ENCODE measurements around the gene TBC1D22A.
"Not testable (repeated sequence)": the region's sequence is repeated elsewhere in the genome, so short reads cannot be mapped to it uniquely, and the experiment has no call there.

The TBC1D22A gene

GRCh38 chr22:47129902-47130635 lies 367.6 kb downstream of the TBC1D22A start:
- ATAC-seq: peak; percentile 38 to 45

- no peak for ATAC-seq
These were observed 368.6 kb downstream of the TBC1D22A start for GRCh38 chr22:47130883-47131631.

GRCh38 chr22:47131632-47132427 lies 369.4 kb downstream of the TBC1D22A start:
- ATAC-seq: no peak

GRCh38 chr22:47132428-47132825 lies 370.0 kb downstream of the TBC1D22A start:
- no peak for ATAC-seq

GRCh38 chr22:47133061-47133969 lies 370.9 kb downstream of the TBC1D22A start:
- no peak for ATAC-seq

DNA sequence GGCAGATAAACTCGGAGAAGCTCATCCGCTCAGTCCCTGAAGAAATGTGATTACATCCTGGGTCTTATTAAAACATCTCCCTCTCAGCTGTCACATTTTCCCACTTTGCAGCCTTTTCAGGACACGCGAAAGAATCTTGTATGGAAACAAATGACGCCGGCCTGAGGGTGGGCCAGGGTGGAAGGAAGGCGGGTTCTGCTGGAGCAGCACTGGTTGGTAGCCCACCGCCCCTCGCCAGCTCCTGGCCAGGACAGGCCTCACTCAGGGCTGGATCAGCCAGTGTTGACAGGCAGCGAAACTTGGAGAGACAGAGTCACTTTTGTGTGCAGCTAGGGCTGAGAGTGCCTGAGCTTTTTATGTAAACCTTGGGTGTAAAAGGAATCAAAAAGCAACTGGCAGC lies 371.8 kb downstream of the TBC1D22A start:
- no peak for ATAC-seq

DNA sequence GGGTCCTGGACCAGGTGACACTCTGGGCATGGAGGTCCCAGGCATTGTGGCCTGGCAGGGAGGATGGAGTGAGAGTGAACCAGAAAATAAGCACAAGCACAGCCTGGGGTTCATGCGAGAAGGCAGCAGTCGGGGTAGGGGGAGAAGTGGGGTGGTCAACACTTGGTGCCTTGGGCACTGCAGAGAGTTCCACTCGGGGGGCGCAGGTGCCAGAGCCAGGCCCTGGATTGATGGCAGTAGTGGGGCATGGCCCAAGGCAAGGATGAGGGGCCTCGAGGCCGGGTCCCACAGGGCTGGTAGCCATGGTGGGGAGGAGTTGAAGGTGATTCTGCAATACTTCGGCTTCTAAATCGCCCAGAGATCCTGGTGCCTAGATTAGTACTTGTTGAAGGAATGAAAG lies 372.9 kb downstream of the TBC1D22A start:
- ATAC-seq: no peak

GRCh38 chr22:47136050-47136449 lies 373.6 kb downstream of the TBC1D22A start:
- no peak for ATAC-seq

DNA sequence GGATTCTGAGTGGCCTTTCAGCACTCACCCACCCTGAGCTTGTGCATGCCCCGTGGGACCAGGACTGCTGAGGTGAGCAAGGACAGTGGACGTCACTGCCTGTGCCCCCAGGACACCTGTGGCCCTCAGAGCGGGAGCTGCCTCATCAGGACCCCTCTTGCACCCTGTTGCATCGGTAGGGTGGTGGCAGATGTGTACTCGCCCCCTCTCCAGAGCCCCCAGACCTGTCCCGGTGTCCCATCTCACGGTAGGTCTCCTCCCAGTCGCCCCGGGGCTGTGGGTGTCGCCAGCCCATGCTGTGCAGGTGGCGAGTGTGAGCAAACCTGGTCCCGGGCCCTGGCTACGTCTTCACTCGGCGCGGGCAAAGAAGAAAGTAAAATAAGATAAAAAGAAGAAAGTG lies 374.2 kb downstream of the TBC1D22A start:
- ATAC-seq: no peak

- no peak for ATAC-seq
These were observed 376.8 kb downstream of the TBC1D22A start for GRCh38 chr22:47139013-47139789.

DNA sequence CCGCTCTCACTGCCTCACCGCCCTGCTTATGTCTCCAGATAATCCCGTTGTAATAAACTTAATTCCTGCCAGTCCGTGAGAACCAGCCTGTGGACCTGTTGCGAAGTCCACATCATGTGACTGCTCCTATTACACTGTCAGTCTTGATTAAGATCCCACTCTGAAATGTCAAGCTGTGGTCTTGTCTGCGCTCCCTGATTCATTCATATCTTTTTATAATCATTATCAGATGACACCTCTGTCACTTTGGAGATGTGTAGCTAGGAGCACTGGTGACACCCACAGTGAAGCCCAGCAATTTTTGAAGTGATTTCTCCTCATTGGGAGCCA lies 377.3 kb downstream of the TBC1D22A start:
- ATAC-seq: no peak

DNA sequence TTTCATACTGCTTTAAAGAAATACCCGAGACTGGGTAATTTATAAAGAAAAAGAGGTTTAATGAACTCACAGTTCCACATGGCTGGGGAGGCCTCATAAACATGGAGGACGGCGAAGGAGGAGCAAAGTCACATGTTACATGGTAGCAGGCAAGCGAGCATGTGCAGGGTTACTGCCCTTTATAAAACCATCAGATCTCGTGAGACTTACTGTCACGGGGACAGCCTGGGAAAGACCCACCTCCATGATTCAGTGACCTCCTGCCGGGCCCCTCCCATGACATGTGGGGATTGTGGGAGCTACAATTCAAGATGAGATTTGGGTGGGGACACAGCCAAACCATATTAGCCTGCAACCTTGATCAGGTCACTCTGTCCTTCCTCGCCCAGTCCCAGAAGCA lies 378.5 kb downstream of the TBC1D22A start:
- not testable (repeated sequence) for ATAC-seq

DNA sequence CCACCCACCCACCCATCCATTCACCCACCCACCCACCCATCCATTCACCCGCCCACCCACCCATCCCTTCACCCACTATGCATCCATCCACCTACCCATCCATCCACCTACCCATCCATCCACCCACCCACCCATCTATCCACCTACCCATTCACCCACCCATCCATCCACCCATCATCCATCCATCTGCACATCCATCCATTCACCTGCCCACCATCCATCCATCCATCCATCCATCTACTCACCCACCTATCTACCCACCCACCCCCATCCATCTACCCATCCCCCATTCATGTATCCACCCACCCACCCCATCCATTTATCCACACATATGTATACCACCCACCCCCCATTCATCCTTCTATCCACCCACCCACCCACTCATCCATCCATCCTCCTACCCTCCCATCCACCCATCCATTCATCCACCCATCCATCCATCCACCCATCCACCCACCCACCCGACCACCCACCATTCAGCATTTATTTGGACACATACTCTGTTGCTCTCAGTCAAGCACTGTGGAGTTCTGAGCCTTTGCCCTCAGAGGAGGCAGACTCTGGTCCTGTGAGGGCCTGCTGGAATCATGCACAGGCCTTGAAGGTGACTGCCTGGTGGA lies 380.1 kb downstream of the TBC1D22A start:
- ATAC-seq: no peak

- no peak for ATAC-seq
These were observed 380.9 kb downstream of the TBC1D22A start for GRCh38 chr22:47143249-47143938.

DNA sequence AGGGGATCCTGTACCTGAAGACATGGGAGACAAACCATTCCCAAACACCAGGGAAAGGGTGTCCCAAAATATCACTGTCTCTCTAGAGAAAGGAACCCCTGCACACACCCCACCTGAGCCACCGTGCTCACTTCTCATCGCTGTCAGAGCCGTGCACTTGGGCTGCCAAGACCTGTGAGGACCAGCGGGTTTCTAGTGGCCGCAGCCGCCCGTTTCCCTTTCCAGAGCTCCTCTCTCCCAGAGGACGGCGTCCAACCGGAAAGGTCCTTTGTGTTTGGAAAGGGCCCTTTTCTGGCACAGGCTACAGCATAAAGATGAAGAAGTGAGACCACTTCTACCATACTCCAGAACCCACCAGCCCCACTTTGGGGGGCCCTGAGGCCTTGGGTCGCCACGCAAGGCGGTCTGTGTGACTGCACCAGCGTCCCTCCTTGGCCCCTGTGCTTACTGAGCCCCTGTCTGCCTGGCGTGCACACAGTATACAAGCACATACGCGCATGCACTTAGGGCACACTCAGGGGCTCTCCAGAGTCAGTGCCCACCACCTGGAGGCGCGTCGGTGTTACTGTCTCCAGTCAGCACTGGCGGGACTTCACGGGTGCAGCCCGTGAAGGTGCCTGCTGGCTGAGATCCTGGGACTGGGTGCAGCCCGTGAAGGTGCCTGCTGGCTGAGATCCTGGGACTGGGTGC lies 381.8 kb downstream of the TBC1D22A start:
- ATAC-seq: no peak

DNA sequence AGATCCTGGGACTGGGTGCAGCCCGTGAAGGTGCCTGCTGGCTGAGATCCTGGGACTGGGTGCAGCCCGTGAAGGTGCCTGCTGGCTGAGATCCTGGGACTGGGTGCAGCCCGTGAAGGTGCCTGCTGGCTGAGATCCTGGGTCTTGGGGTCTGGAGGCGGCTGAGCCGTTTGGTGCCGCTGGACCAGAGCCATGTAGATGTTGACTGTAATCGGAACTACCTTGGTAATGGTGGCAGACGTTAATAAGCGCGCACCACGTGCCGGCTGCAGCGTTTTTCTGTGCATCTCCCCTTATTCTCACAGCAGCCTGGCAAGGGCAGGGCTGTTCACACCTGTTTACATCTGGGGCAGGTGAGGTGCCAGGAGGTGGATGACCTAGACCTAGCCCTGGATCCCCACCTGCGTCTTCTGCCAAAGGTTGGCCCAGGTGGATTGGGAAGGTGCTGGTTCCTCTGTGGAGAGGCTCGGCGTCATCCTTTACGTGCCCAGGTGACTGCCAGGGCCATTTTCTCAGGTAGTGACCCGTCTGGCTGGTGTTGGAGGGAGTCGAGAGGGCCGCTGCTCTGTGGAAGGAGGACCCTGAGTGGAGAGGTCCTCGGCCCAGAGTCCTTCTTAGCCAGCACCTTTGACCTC lies 382.5 kb downstream of the TBC1D22A start:
- no peak for ATAC-seq

DNA sequence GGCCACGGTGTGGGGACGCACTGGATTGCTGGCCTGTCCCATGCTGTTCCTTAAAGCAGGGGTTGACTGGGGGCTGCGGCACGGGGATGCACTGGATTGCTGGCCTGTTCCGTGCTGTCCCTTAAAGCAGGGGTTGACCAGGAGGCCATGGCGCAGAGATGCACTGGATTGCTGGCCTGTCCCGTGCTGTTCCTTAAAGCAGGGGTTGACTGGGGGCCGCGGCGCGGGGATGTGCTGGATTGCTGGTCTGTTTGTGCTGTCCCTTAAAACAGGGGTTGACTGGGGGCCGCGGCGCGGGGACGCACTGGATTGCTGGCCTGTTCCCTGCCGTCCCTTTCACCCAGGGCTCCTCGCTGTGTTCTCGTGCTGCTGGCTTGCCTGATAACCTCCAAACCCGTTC lies 383.4 kb downstream of the TBC1D22A start:
- no peak for ATAC-seq

GRCh38 chr22:47146391-47146790 lies 383.9 kb downstream of the TBC1D22A start:
- no peak for ATAC-seq

DNA sequence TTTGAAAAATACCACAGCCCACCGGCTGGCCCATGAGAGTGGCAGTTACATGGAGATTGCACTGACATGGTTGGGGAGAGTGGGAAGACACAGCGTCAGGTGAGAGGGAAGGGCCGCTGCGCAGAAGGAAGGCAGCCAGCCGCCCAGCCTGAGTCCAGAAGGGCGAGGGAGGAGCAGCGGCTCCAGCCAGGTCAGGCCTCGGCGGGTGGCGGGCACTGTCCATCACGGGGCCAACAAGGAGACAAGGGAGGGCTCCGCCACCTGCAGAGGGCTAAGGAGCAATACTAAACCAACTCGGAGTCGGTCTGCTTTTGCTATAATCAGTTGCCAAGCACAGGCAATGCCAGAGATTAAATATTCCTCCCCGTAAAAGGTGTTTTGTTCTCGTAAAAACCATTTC lies 384.5 kb downstream of the TBC1D22A start:
- ATAC-seq: no peak
